Activated naive CD4-positive, alpha-beta T cell treated with anti-CD3 and anti-CD28 coated beads, Interleukin-2, amount 10 ng/mL, durations not matched to agents 7 days and 5 days (primary cell): Measurements from ENCODE around the gene TRAPPC10.
A peak's percentile ranks its signal among the peaks of the same experiment; 100 is the strongest.

Source experiments
- CTCF ChIA-PET: fragments of 350-600 bp; sonication (Branson Sonifier 250); formaldehyde crosslinking; loops from one replicate; lab custom pipeline; 2021; ENCODE audit warnings: antibody characterized with exemption; lab: Charles Lee
- DNase-seq: peaks from one replicate; pipeline ENCODE4 v3.0.0-alpha.2; 2020
- H3K27ac Mint-ChIP-seq: one replicate; pipeline ENCODE4 v1.8.0; 2021; ENCODE audit warnings: mild to moderate bottlenecking, moderate library complexity, mixed read lengths
- H3K27me3 Mint-ChIP-seq: one replicate; pipeline ENCODE4 v1.8.0; 2021; ENCODE audit warnings: mild to moderate bottlenecking, mixed read lengths
- H3K36me3 Mint-ChIP-seq: one replicate; pipeline ENCODE4 v1.8.0; 2021; ENCODE audit warnings: mixed read lengths
- H3K4me1 Mint-ChIP-seq: one replicate; pipeline ENCODE4 v1.8.0; 2021; ENCODE audit warnings: mixed read lengths
- H3K4me3 Mint-ChIP-seq: one replicate; pipeline ENCODE4 v1.8.0; 2021; ENCODE audit warnings: mild to moderate bottlenecking, moderate library complexity, mixed read lengths
- H3K9me3 Mint-ChIP-seq: one replicate; pipeline ENCODE4 v1.8.0; 2021; ENCODE audit warnings: mixed read lengths

Gene TRAPPC10

GRCh38 chr21:44011579-44012473, at the start of gene TRAPPC10:
TRAPPC10 (plus strand) TSS chr21:44012309; CDS start chr21:44012494, 185 bp downstream.
- peak; percentile 86 for DNase-seq
- Mint-ChIP-seq H3K4me1 (peaks cover 45% of the 10 kb centered on the region), H3K27ac (peak within 1 kb of the TSS; percentile 97), H3K36me3 (peaks cover 21% of the 10 kb centered on the region), H3K4me3 (peak within 1 kb of the TSS; percentile 93), H3K9me3 (no peaks in the 10 kb centered on the region), H3K27me3 (no peaks in the 10 kb centered on the region)
- CTCF ChIA-PET: no interaction called here

- Mint-ChIP-seq H3K27me3 (no peaks in the 10 kb centered on the region), H3K4me3 (no peak overlapping the region), H3K27ac (peak overlapping the region; percentile 67), H3K9me3 (no peaks in the 10 kb centered on the region), H3K4me1 (peaks cover 3% of the 10 kb centered on the region), H3K36me3 (peaks cover 26% of the 10 kb centered on the region)
- no peak for DNase-seq
- CTCF ChIA-PET: interaction anchor here (1.2 to 1.4 kb wide), 2 partner anchors 25 to 155 kb away, joined by 4 to 5 read pairs; no protein-coding TSS in a partner anchor
Observed at GRCh38 chr21:43965911-43966585, 46.1 kb upstream of the TRAPPC10 start.

GRCh38 chr21:43966946-43967512, 45.1 kb upstream of the TRAPPC10 start:
- H3K27ac Mint-ChIP-seq: no peak overlapping the region
- H3K27me3 Mint-ChIP-seq: no peaks in the 10 kb centered on the region
- peaks cover 27% of the 10 kb centered on the region for H3K36me3 Mint-ChIP-seq
- H3K4me1 Mint-ChIP-seq: peaks cover 3% of the 10 kb centered on the region
- H3K4me3 Mint-ChIP-seq: no peak overlapping the region
- CTCF ChIA-PET: no interaction called here
- no peaks in the 10 kb centered on the region for H3K9me3 Mint-ChIP-seq
- no peak for DNase-seq

GRCh38 chr21:43967981-43968380, 44.1 kb upstream of the TRAPPC10 start:
- no peak for DNase-seq
- Mint-ChIP-seq H3K27ac (no peak overlapping the region), H3K4me3 (no peak overlapping the region), H3K27me3 (no peaks in the 10 kb centered on the region), H3K36me3 (peaks cover 25% of the 10 kb centered on the region), H3K9me3 (no peaks in the 10 kb centered on the region), H3K4me1 (peaks cover 2% of the 10 kb centered on the region)
- CTCF ChIA-PET: no interaction called here

GRCh38 chr21:43968410-43969114, 43.5 kb upstream of the TRAPPC10 start:
- Mint-ChIP-seq H3K36me3 (peaks cover 23% of the 10 kb centered on the region), H3K4me1 (no peaks in the 10 kb centered on the region), H3K27me3 (no peaks in the 10 kb centered on the region), H3K4me3 (no peak overlapping the region), H3K27ac (no peak overlapping the region), H3K9me3 (no peaks in the 10 kb centered on the region)
- CTCF ChIA-PET: interaction anchor here (0.5 kb wide), 1 partner anchor 453 kb away, joined by 4 read pairs; no protein-coding TSS in a partner anchor
- DNase-seq: no peak

GRCh38 chr21:43969115-43969444, 43.0 kb upstream of the TRAPPC10 start:
- Mint-ChIP-seq H3K36me3 (peaks cover 20% of the 10 kb centered on the region), H3K27me3 (no peaks in the 10 kb centered on the region), H3K4me1 (no peaks in the 10 kb centered on the region), H3K27ac (no peak overlapping the region), H3K4me3 (no peak overlapping the region), H3K9me3 (no peaks in the 10 kb centered on the region)
- DNase-seq: no peak
- CTCF ChIA-PET: interaction anchor here (0.5 kb wide), 1 partner anchor 452 kb away, joined by 4 read pairs; no protein-coding TSS in a partner anchor

GRCh38 chr21:43970551-43970950, 41.6 kb upstream of the TRAPPC10 start:
- Mint-ChIP-seq H3K36me3 (peaks cover 21% of the 10 kb centered on the region), H3K27ac (no peak overlapping the region), H3K4me1 (peaks cover 7% of the 10 kb centered on the region), H3K4me3 (no peak overlapping the region), H3K9me3 (no peaks in the 10 kb centered on the region), H3K27me3 (no peaks in the 10 kb centered on the region)
- no peak for DNase-seq
- CTCF ChIA-PET: no interaction called here

GRCh38 chr21:43971201-43971991, 40.7 kb upstream of the TRAPPC10 start:
- peaks cover 10% of the 10 kb centered on the region for H3K4me1 Mint-ChIP-seq
- H3K27ac Mint-ChIP-seq: no peak overlapping the region
- H3K27me3 Mint-ChIP-seq: no peaks in the 10 kb centered on the region
- no peaks in the 10 kb centered on the region for H3K9me3 Mint-ChIP-seq
- peaks cover 23% of the 10 kb centered on the region for H3K36me3 Mint-ChIP-seq
- DNase-seq: no peak
- no peak overlapping the region for H3K4me3 Mint-ChIP-seq
- CTCF ChIA-PET: no interaction called here

- CTCF ChIA-PET: no interaction called here
- no peak for DNase-seq
- no peak overlapping the region for H3K27ac Mint-ChIP-seq
- no peaks in the 10 kb centered on the region for H3K27me3 Mint-ChIP-seq
- peaks cover 20% of the 10 kb centered on the region for H3K36me3 Mint-ChIP-seq
- no peaks in the 10 kb centered on the region for H3K9me3 Mint-ChIP-seq
- peaks cover 10% of the 10 kb centered on the region for H3K4me1 Mint-ChIP-seq
- no peak overlapping the region for H3K4me3 Mint-ChIP-seq
Observed at GRCh38 chr21:43971992-43972255, 40.2 kb upstream of the TRAPPC10 start.

- Mint-ChIP-seq H3K36me3 (peaks cover 17% of the 10 kb centered on the region), H3K4me1 (peaks cover 10% of the 10 kb centered on the region), H3K9me3 (no peaks in the 10 kb centered on the region), H3K27ac (no peak overlapping the region), H3K4me3 (no peak overlapping the region), H3K27me3 (no peaks in the 10 kb centered on the region)
- CTCF ChIA-PET: no interaction called here
- no peak for DNase-seq
Observed at GRCh38 chr21:43972850-43973633, 39.1 kb upstream of the TRAPPC10 start.

GRCh38 chr21:43973634-43973955, 38.5 kb upstream of the TRAPPC10 start:
- Mint-ChIP-seq H3K27me3 (no peaks in the 10 kb centered on the region), H3K27ac (no peak overlapping the region), H3K4me3 (no peak overlapping the region), H3K36me3 (peaks cover 21% of the 10 kb centered on the region), H3K9me3 (no peaks in the 10 kb centered on the region), H3K4me1 (peaks cover 10% of the 10 kb centered on the region)
- CTCF ChIA-PET: no interaction called here
- DNase-seq: no peak

- H3K4me3 Mint-ChIP-seq: no peak overlapping the region
- peaks cover 10% of the 10 kb centered on the region for H3K4me1 Mint-ChIP-seq
- CTCF ChIA-PET: interaction anchor here (0.5 to 3.4 kb wide), 10 partner anchors 17 to 454 kb away, joined by 3 to 23 read pairs (median 4); no protein-coding TSS in a partner anchor
- no peaks in the 10 kb centered on the region for H3K9me3 Mint-ChIP-seq
- peaks cover 27% of the 10 kb centered on the region for H3K36me3 Mint-ChIP-seq
- H3K27me3 Mint-ChIP-seq: no peaks in the 10 kb centered on the region
- no peak for DNase-seq
- H3K27ac Mint-ChIP-seq: peak overlapping the region; percentile 11
Observed at GRCh38 chr21:43974791-43975468, 37.2 kb upstream of the TRAPPC10 start.
